Adrenal gland (tissue), 12 donors: ENCODE measurements around the gene APBB2. TPM values are rescaled to one million over a fixed set of nuclear protein-coding genes. Genes with fewer than 3 reads are reported as not detected.

Experiments used
- DNase-seq, 7 donors: peaks; one replicate each; pipeline ENCODE4 v3.0.0-alpha.2; 2019 to 2020
- H3K27ac ChIP-seq, 5 donors: fragments of 200-600 bp; sonication (generic) in 4 of 5; 1 replicate in 3 of 5; 2 replicates in 2 of 5; pipeline versions ENCODE4 v1.5.1 to v1.8.0; 2016 to 2020; ENCODE audit warnings: mild to moderate bottlenecking in 1 of 5
- H3K27me3 ChIP-seq: fragments of 200-600 bp; 2 replicates; pipeline ENCODE4 v1.8.0; 2021
- H3K36me3 ChIP-seq, 2 donors: fragments of 200-600 bp; replicated peaks in 1 of 2; 1 replicate in 1 of 2; 2 replicates in 1 of 2; pipeline versions ENCODE4 v1.5.1 to v1.8.0; 2018 to 2022
- H3K4me1 ChIP-seq, 2 donors: fragments of 200-600 bp; replicated peaks in 1 of 2; 1 replicate in 1 of 2; 2 replicates in 1 of 2; pipeline versions ENCODE4 v1.5.1 to v1.8.0; 2018 to 2021
- H3K4me3 ChIP-seq, 4 donors: fragments of 200-600 bp; sonication (generic) in 3 of 4; one replicate each; pipeline ENCODE4 v1.5.1; 2016 to 2018
- H3K9me3 ChIP-seq, 3 donors: fragments of 200-600 bp; sonication (generic) in 1 of 3; replicated peaks in 1 of 3; 1 replicate in 2 of 3; 2 replicates in 1 of 3; pipeline versions ENCODE4 v1.5.1 to v1.8.0; 2016 to 2021
- CTCF ChIP-seq, 6 experiments: fragments of 450-650 bp in 4 of 6; fragments of 200-600 bp in 2 of 6; sonication (generic) in 1 of 6; IDR thresholded peaks; 1 replicate in 5 of 6; 2 replicates in 1 of 6; pipeline versions ENCODE4 v1.5.1 to v1.8.0; 2016 to 2021; ENCODE audit warnings: antibody characterized with exemption in 6 of 6, mild to moderate bottlenecking in 2 of 6, moderate library complexity in 1 of 6
- POLR2A ChIP-seq, 2 donors: fragments of 450-650 bp; IDR thresholded peaks; one replicate each; pipeline ENCODE4 v1.6.1; 2017; ENCODE audit warnings: antibody characterized with exemption in 2 of 2, mild to moderate bottlenecking in 2 of 2, moderate library complexity in 1 of 2
- WGBS, 4 donors: extraction: QIAGEN DNeasy Blood & Tissue Kit in 2 of 4; methylation state at CpG; one replicate each; pipeline versions ENCODE4 v1.1.5 to v1.1.7; 2013 to 2017; 5-methylcytosine and 5-hydroxymethylcytosine counted together
- intact Hi-C, 2 donors: fragments of 100-400 bp; cut with DNase I; formaldehyde crosslinking; loops; one replicate each; pipeline versions ENCODE4 v1.14.1 to v1.15.0; 2022 to 2023
- polyA plus RNA-seq, 3 donors: library from polyadenylated mRNA; stranded (reverse); fragments of 200-250 nt in 2 of 3; fragments of 350-450 nt in 1 of 3; fragmentation: Illumina TruSeq in 1 of 3; extraction: RNeasy Lipid Tissue Mini Kit (QIAGEN cat#74804) in 1 of 3; gene quantifications; one replicate each; pipeline ENCODE4 v1.2.3, GENCODE V29; 2013 to 2014
- total RNA-seq, 9 donors: library from RNA; depleted of rRNA in 4 of 9; stranded (reverse); fragments of >200 nt in 4 of 9; fragments of 120-200 nt in 1 of 9; fragmentation: NEBNext Ultra II Directional in 1 of 9; extraction: Animal tissue kit (Norgen Biotek cat#: 25700) in 1 of 9; gene quantifications; one replicate each; pipeline versions ENCODE4 v1.1.0 to v1.2.4, GENCODE V29; 2013 to 2023
- donor health status: healthy with polysubstance abuse.
- donor health status: Bipolar disorder and iron deficiency.
- donor health status: DM: yes; HTN: yes; CAD: no.
- donor health status: DM: no; HTN: no; CAD: no.
- donor health status: DM: no; HTN: no; CAD: no.
- donor health status: DM: yes; HTN: yes; CAD: no.

APBB2 gene
- total and polyA plus RNA-seq, 12 donors: 12.4 to 135 (median 39.7) TPM

GRCh38 chr4:41217020-41217333 is 2.6 kb upstream of the APBB2 start:
- Histone ChIP-seq H3K9me3 (no peaks in the 10 kb centered on the region), H3K4me3 (peak overlapping the region in 1 of 4 donors; percentile 51), H3K27me3 (no peaks in the 10 kb centered on the region), H3K4me1 (peaks cover 4 to 30% of the 10 kb centered on the region in 2 donors), H3K27ac (peak overlapping the region; percentile 64 to 90 (median 65)), H3K36me3 (no peaks in the 10 kb centered on the region)
- TF ChIP-seq CTCF (IDR thresholded peaks at IDR 0.05) (no peak), POLR2A (IDR thresholded peaks at IDR 0.05) (no peak)
- DNase-seq: no peak
- WGBS, 4 donors: 4 to 9% (median 5%) methylated on average over 2 of the region's 2 CpGs
- intact Hi-C loops: no loop called here

GRCh38 chr4:41216294-41217019 is 2.1 kb upstream of the APBB2 start:
- intact Hi-C loops: no loop called here
- Histone ChIP-seq H3K9me3 (no peaks in the 10 kb centered on the region), H3K4me3 (peak overlapping the region in 3 of 4 donors; percentile 46 to 51 (median 51)), H3K27me3 (no peaks in the 10 kb centered on the region), H3K4me1 (peaks cover 4 to 30% of the 10 kb centered on the region in 2 donors), H3K27ac (peak overlapping the region; percentile 64 to 90 (median 65)), H3K36me3 (no peaks in the 10 kb centered on the region)
- TF ChIP-seq CTCF (IDR thresholded peaks at IDR 0.05): peak; percentile 10 to 63 (median 36)
- peak; percentile 52 to 75 for TF ChIP-seq POLR2A (IDR thresholded peaks at IDR 0.05)
- DNase-seq: peak; percentile 73 to 84 (median 80)
- 1 to 10% (median 2%) methylated on average over 27 to 59 of the region's 59 CpGs for WGBS, 4 donors

- Histone ChIP-seq H3K4me1 (peaks cover 4 to 30% of the 10 kb centered on the region in 2 donors), H3K27me3 (no peaks in the 10 kb centered on the region), H3K36me3 (no peaks in the 10 kb centered on the region), H3K4me3 (peak overlapping the region in 3 of 4 donors; percentile 18 to 51 (median 46)), H3K9me3 (no peaks in the 10 kb centered on the region), H3K27ac (peak overlapping the region in 3 of 5 donors; percentile 65 to 90 (median 89))
- peak in 1 of 7 donors; percentile 57 for DNase-seq
- 7 to 20% (median 14%) methylated on average over 3 to 8 of the region's 8 CpGs; no CpG with 5 or more reads in 1 of the 4 donors for WGBS, 4 donors
- TF ChIP-seq CTCF (IDR thresholded peaks at IDR 0.05): no peak
- no peak for TF ChIP-seq POLR2A (IDR thresholded peaks at IDR 0.05)
- intact Hi-C loops: loop anchor here in 1 of 2 donors (2.0 kb wide), 1 partner anchor 239 kb away; no protein-coding TSS in a partner anchor
Observed at GRCh38 chr4:41215969-41216293, 1.6 kb upstream of the APBB2 start.

GRCh38 chr4:41215155-41215554 is 813 bp upstream of the APBB2 start:
- no peaks in the 10 kb centered on the region for H3K9me3 ChIP-seq
- TF ChIP-seq CTCF (IDR thresholded peaks at IDR 0.05) (no peak), POLR2A (IDR thresholded peaks at IDR 0.05) (no peak)
- peak overlapping the region in 3 of 5 donors; percentile 76 to 89 (median 89) for H3K27ac ChIP-seq
- H3K27me3 ChIP-seq: no peaks in the 10 kb centered on the region
- intact Hi-C loops: loop anchor here in 1 of 2 donors (2.0 kb wide), 1 partner anchor 238 kb away; no protein-coding TSS in a partner anchor
- DNase-seq: no peak
- no peaks in the 10 kb centered on the region for H3K36me3 ChIP-seq
- 35 to 52% (median 39%) methylated on average over 8 to 9 of the region's 9 CpGs for WGBS, 4 donors
- peaks cover 4 to 30% of the 10 kb centered on the region in 2 donors for H3K4me1 ChIP-seq
- no peak overlapping the region for H3K4me3 ChIP-seq
